Motor neuron (in vitro differentiated cells): Measurements from ENCODE around the gene EYA4. TPM values are rescaled to one million over a fixed set of nuclear protein-coding genes. Genes with fewer than 3 reads are reported as not detected.

Source experiments
- ATAC-seq, 8 experiments: fragments of 200-7000 bp; cut with Tn5 transposase; replicated peaks in 6 of 8; 2 replicates each; pipeline ENCODE4 v1.8.0; 2021; ENCODE audit warnings: mild to moderate bottlenecking in 8 of 8, moderate library complexity in 8 of 8
- H3K27ac ChIP-seq, 2 donors: fragments of 250-450 bp; sonication (Bioruptor Pico); 2 replicates each; pipeline ENCODE4 v1.9.0; 2021; ENCODE audit warnings: antibody characterized with exemption in 2 of 2, mild to moderate bottlenecking in 2 of 2, moderate library complexity in 1 of 2
- H3K4me1 ChIP-seq, 2 donors: fragments of 250-450 bp; sonication (Bioruptor Pico); replicated peaks in 1 of 2; 2 replicates each; pipeline ENCODE4 v1.6.1; 2021; ENCODE audit warnings: antibody characterized with exemption in 2 of 2, mild to moderate bottlenecking in 2 of 2, moderate library complexity in 1 of 2
- H3K4me3 ChIP-seq, 5 donors: fragments of 250-450 bp; sonication (Bioruptor Pico); 2 replicates each; pipeline ENCODE4 v1.9.0; 2021; ENCODE audit warnings: antibody characterized with exemption in 5 of 5, mild to moderate bottlenecking in 5 of 5, moderate library complexity in 4 of 5
- WGBS, 10 experiments: fragments of 450-650 bp; shearing (Covaris generic); methylation state at CpG; one replicate each; pipeline ENCODE4 v1.0.0; 2022; 5-methylcytosine and 5-hydroxymethylcytosine counted together
- in situ Hi-C, 9 experiments: fragments of 400-800 bp; cut with MboI; loops; one replicate each; pipeline ENCODE4 v1.15.0; 2021; ENCODE audit warnings: low sequenced_read_pairs in 9 of 9, low pct_unique_long_range_greater_than_20kb in 2 of 9; ENCODE audit not compliant: unreplicated experiment in 9 of 9
- total RNA-seq, 8 experiments: library from RNA; unstranded; fragments of 300-600 nt; gene quantifications; 2 replicates each; pipeline versions ENCODE4 v1.2.3 to v1.2.4, GENCODE V29; 2022

EYA4 gene
- total RNA-seq, 8 experiments from 2014 or later, result 0.33 to 52.6 (median 7.2) TPM

- peaks cover 4 to 5% of the 10 kb centered on the region in 2 donors for H3K4me1 ChIP-seq
- ATAC-seq, result no peak
- WGBS, 10 experiments, result 30 to 90% (median 82%) methylated on average over 1 to 2 of the region's 2 CpGs; no CpG with 5 or more reads in 2 of the 10 experiments
- in situ Hi-C loops, result no loop called here
- H3K4me3 ChIP-seq, result no peak overlapping the region
- no peak overlapping the region for H3K27ac ChIP-seq
Measured at GRCh38 chr6:133245422-133245903, 4.3 kb downstream of the EYA4 start.

- H3K4me3 ChIP-seq, result no peak overlapping the region
- H3K27ac ChIP-seq, result no peak overlapping the region
- no peak for ATAC-seq
- 67 to 94% (median 83%) methylated on average over 1 to 5 of the region's 5 CpGs; no CpG with 5 or more reads in 2 of the 10 experiments for WGBS, 10 experiments
- in situ Hi-C loops, result no loop called here
- peaks cover 3 to 5% of the 10 kb centered on the region in 2 donors for H3K4me1 ChIP-seq
Measured at GRCh38 chr6:133247581-133247980, 6.4 kb downstream of the EYA4 start.

- in situ Hi-C loops, result no loop called here
- Histone ChIP-seq H3K4me3 (no peak overlapping the region), H3K27ac (no peak overlapping the region), H3K4me1 (no peaks in the 10 kb centered on the region)
- WGBS, 10 experiments, result 7 to 88% (median 64%) methylated on average over 1 to 6 of the region's 6 CpGs
- peak in 3 of 8 experiments; percentile 74 to 94 (median 91) for ATAC-seq
Measured at GRCh38 chr6:133248241-133249001, 7.3 kb downstream of the EYA4 start.

- no peak overlapping the region for H3K27ac ChIP-seq
- no peak overlapping the region for H3K4me3 ChIP-seq
- H3K4me1 ChIP-seq, result no peaks in the 10 kb centered on the region
- WGBS, 10 experiments, result 58 to 100% (median 100%) methylated on average over 1 to 2 of the region's 2 CpGs; no CpG with 5 or more reads in 3 of the 10 experiments
- in situ Hi-C loops, result no loop called here
- ATAC-seq, result no peak
Measured at GRCh38 chr6:133251688-133252087, 10.5 kb downstream of the EYA4 start.

GRCh38 chr6:133254552-133255228 lies 13.5 kb downstream of the EYA4 start:
- no peak overlapping the region for H3K27ac ChIP-seq
- WGBS, 10 experiments, result 23 to 92% (median 50%) methylated on average over 2 to 3 of the region's 3 CpGs; no CpG with 5 or more reads in 2 of the 10 experiments
- ATAC-seq, result peak in 5 of 8 experiments; percentile 39 to 90 (median 52)
- H3K4me1 ChIP-seq, result no peaks in the 10 kb centered on the region
- no peak overlapping the region for H3K4me3 ChIP-seq
- in situ Hi-C loops, result no loop called here

GRCh38 chr6:133257545-133258105 lies 16.5 kb downstream of the EYA4 start:
- no peak overlapping the region for H3K4me3 ChIP-seq
- whole genome bisulfite sequencing, 10 experiments, result 0 to 82% (median 48%) methylated on average over 2 to 5 of the region's 5 CpGs
- no peak overlapping the region for H3K27ac ChIP-seq
- in situ Hi-C loops, result no loop called here
- peak in 3 of 8 experiments; percentile 51 to 78 (median 53) for ATAC-seq
- no peaks in the 10 kb centered on the region for H3K4me1 ChIP-seq

GRCh38 chr6:133259561-133259960 lies 18.4 kb downstream of the EYA4 start:
- H3K4me1 ChIP-seq, result no peaks in the 10 kb centered on the region
- H3K4me3 ChIP-seq, result no peak overlapping the region
- ATAC-seq, result no peak
- no peak overlapping the region for H3K27ac ChIP-seq
- in situ Hi-C loops, result no loop called here

- H3K4me1 ChIP-seq, result no peaks in the 10 kb centered on the region
- H3K4me3 ChIP-seq, result no peak overlapping the region
- WGBS, 10 experiments, result 0 to 100% (median 94%) methylated on average over 1 to 2 of the region's 2 CpGs; no CpG with 5 or more reads in 2 of the 10 experiments
- H3K27ac ChIP-seq, result no peak overlapping the region
- peak in 2 of 8 experiments; percentile 18 to 39 for ATAC-seq
- in situ Hi-C loops, result no loop called here
Measured at GRCh38 chr6:133262804-133263203, 21.6 kb downstream of the EYA4 start.

- in situ Hi-C loops, result no loop called here
- WGBS, 10 experiments, result 7 to 100% (median 88%) methylated on average over 3 to 4 of the region's 4 CpGs
- Histone ChIP-seq H3K4me1 (no peaks in the 10 kb centered on the region), H3K27ac (no peak overlapping the region), H3K4me3 (no peak overlapping the region)
- no peak for ATAC-seq
Measured at GRCh38 chr6:133265066-133265465, 23.9 kb downstream of the EYA4 start.

GRCh38 chr6:133266186-133266585 lies 25.0 kb downstream of the EYA4 start:
- Histone ChIP-seq H3K4me3 (no peak overlapping the region), H3K27ac (no peak overlapping the region), H3K4me1 (no peaks in the 10 kb centered on the region)
- 43 to 92% (median 60%) methylated on average over 2 of the region's 2 CpGs; no CpG with 5 or more reads in 3 of the 10 experiments for WGBS, 10 experiments
- in situ Hi-C loops, result no loop called here
- no peak for ATAC-seq

- H3K4me3 ChIP-seq, result no peak overlapping the region
- WGBS, 10 experiments, result 21 to 100% (median 90%) methylated on average over 1 to 3 of the region's 5 CpGs; no CpG with 5 or more reads in 3 of the 10 experiments
- no peak for ATAC-seq
- no peak overlapping the region for H3K27ac ChIP-seq
- in situ Hi-C loops, result no loop called here
- no peaks in the 10 kb centered on the region for H3K4me1 ChIP-seq
Measured at GRCh38 chr6:133268621-133269020, 27.5 kb downstream of the EYA4 start.

- no peak for ATAC-seq
- in situ Hi-C loops, result loop anchor here in 1 of 9 experiments (25.0 kb wide), 1 partner anchor 237 kb away; no protein-coding TSS in a partner anchor
- 46 to 100% (median 85%) methylated on average over 1 to 4 of the region's 4 CpGs for WGBS, 10 experiments
Measured at GRCh38 chr6:133274813-133275212, 33.7 kb downstream of the EYA4 start.

GRCh38 chr6:133275213-133275612 lies 34.1 kb downstream of the EYA4 start:
- ATAC-seq, result peak in 4 of 8 experiments; percentile 13 to 73 (median 67)
- no peak overlapping the region for H3K4me3 ChIP-seq
- no peaks in the 10 kb centered on the region for H3K4me1 ChIP-seq
- WGBS, 10 experiments, result 17 to 100% (median 67%) methylated on average over 1 to 6 of the region's 6 CpGs; no CpG with 5 or more reads in 1 of the 10 experiments
- in situ Hi-C loops, result loop anchor here in 1 of 9 experiments (25.0 kb wide), 1 partner anchor 237 kb away; no protein-coding TSS in a partner anchor
- H3K27ac ChIP-seq, result no peak overlapping the region

More at GRCh38 chr6:133274813-133275212, 33.7 kb downstream of the EYA4 start:
- no peak overlapping the region for H3K27ac ChIP-seq
- no peak overlapping the region for H3K4me3 ChIP-seq
- no peaks in the 10 kb centered on the region for H3K4me1 ChIP-seq
